HepG2 (cell line): ENCODE measurements around the gene PRKG1. TPM values are rescaled to one million over a fixed set of nuclear protein-coding genes. Genes with fewer than 3 reads are reported as not detected.

ENCODE experiments used
- ATAC-seq: fragments of 200-7000 bp; cut with Tn5 transposase; 3 replicates; pipeline ENCODE4 v1.9.1; 2020; ENCODE audit warnings: mild to moderate bottlenecking, moderate library complexity
- BruUV-seq: library from RNA; stranded (reverse); fragments of 400-500 nt; replicated peaks from 2 replicates; lab custom pipeline; 2021; lab: Mats Ljungman, UMichigan
- CTCF ChIA-PET: fragments of 300-600 bp; formaldehyde crosslinking; extraction: SDS; loops from one replicate; lab custom pipeline; 2021; ENCODE audit warnings: low total read pairs, inconsistent platforms, low intra/inter-chr PET ratio; lab: Yijun Ruan, JAX
- POLR2A ChIA-PET: fragments of 350-600 bp; sonication (Branson Sonifier 250); formaldehyde crosslinking; loops from one replicate; lab custom pipeline; 2020; ENCODE audit warnings: antibody characterized with exemption, inconsistent platforms; lab: Yijun Ruan, JAX
- DNase-seq: peaks from one replicate; pipeline ENCODE4 v3.0.0-alpha.2; 2015; ENCODE audit warnings: low spot score
- FAIRE-seq: peaks from 3 replicates; lab custom pipeline; 2011; peaks lifted over from hg19 to GRCh38; lab: Jason Lieb, UNC
- H2AFZ ChIP-seq: one replicate; pipeline ENCODE4 v1.6.1; 2011; ENCODE audit warnings: low read length, inconsistent platforms
- H3K27ac ChIP-seq: fragments of 300-600 bp; 3 replicates; pipeline ENCODE4 v1.8.0; 2011; ENCODE audit warnings: mixed run types, mild to moderate bottlenecking, mixed read lengths, low read length, inconsistent platforms; ENCODE audit not compliant: insufficient read depth; ENCODE audit errors: extremely low read length
- H3K27me3 ChIP-seq, 2 experiments: fragments of 200-600 bp in 1 of 2; 2 replicates in 1 of 2; 3 replicates in 1 of 2; pipeline versions ENCODE4 v1.6.0 to v1.8.0; 2011; ENCODE audit warnings: low read length in 2 of 2, mild to moderate bottlenecking in 2 of 2, moderate library complexity in 2 of 2, inconsistent platforms in 1 of 2; ENCODE audit not compliant: insufficient read depth in 2 of 2, control insufficient read depth in 1 of 2
- H3K36me3 ChIP-seq, 2 experiments: fragments of 200-600 bp in 1 of 2; replicated peaks in 1 of 2; 2 replicates in 1 of 2; 3 replicates in 1 of 2; pipeline versions ENCODE4 v1.5.1 to v1.8.0; 2011; ENCODE audit warnings: low read length in 2 of 2, inconsistent platforms in 1 of 2; ENCODE audit not compliant: insufficient read depth in 2 of 2, control insufficient read depth in 1 of 2
- H3K4me1 ChIP-seq: 2 replicates; pipeline ENCODE4 v1.5.1; 2012; ENCODE audit warnings: low read length, inconsistent platforms; ENCODE audit not compliant: insufficient read depth
- H3K4me2 ChIP-seq: 2 replicates; pipeline ENCODE4 v1.6.0; 2011; ENCODE audit warnings: low read depth, low read length, inconsistent platforms
- H3K4me3 ChIP-seq, 3 experiments: fragments of 200-600 bp in 1 of 3; sonication (generic), shearing (Covaris generic) in 1 of 3; replicated peaks in 1 of 3; 2 replicates each; pipeline ENCODE4 v1.5.1; 2011 to 2016; ENCODE audit warnings: low read length in 3 of 3, inconsistent platforms in 2 of 3, low read depth in 2 of 3, mild to moderate bottlenecking in 2 of 3, control low read depth in 1 of 3, mixed read lengths in 1 of 3; ENCODE audit not compliant: insufficient read depth in 1 of 3
- H3K79me2 ChIP-seq: one replicate; pipeline ENCODE4 v1.6.1; 2011; ENCODE audit warnings: low read length, inconsistent platforms; ENCODE audit not compliant: insufficient read depth
- H3K9ac ChIP-seq: 2 replicates; pipeline ENCODE4 v1.6.0; 2011; ENCODE audit warnings: mild to moderate bottlenecking, low read depth, low read length, inconsistent platforms; ENCODE audit not compliant: insufficient read depth
- H3K9me3 ChIP-seq: 2 replicates; pipeline ENCODE4 v1.5.1; 2012; ENCODE audit warnings: mild to moderate bottlenecking, low read length
- H4K20me1 ChIP-seq: 2 replicates; pipeline ENCODE4 v1.6.0; 2011; ENCODE audit warnings: inconsistent platforms, mild to moderate bottlenecking, low read length, moderate library complexity; ENCODE audit not compliant: insufficient read depth
- SKI ChIP-seq: fragments of 450-650 bp; IDR thresholded peaks from one replicate; pipeline ENCODE4 v1.6.1; 2018; ENCODE audit warnings: mild to moderate bottlenecking; ENCODE audit not compliant: partially characterized antibody
- SMAD3 ChIP-seq: sonication (generic); formaldehyde crosslinking; IDR thresholded peaks from 2 replicates; pipeline ENCODE4 v1.4.0; 2020; ENCODE audit warnings: missing genetic modification reagents
- SP1 ChIP-seq, 2 experiments: fragments of 450-650 bp in 1 of 2; sonication (generic) in 1 of 2; formaldehyde crosslinking in 1 of 2; IDR thresholded peaks; 2 replicates each; pipeline versions ENCODE4 v1.4.0 to v1.6.1; 2016 to 2020; ENCODE audit warnings: missing genetic modification reagents in 1 of 2
- TCF7L2 ChIP-seq: IDR thresholded peaks from 2 replicates; pipeline ENCODE4 v1.6.1; 2011; ENCODE audit warnings: mild to moderate bottlenecking, low read depth, low read length, moderate library complexity
- TMF1 ChIP-seq: sonication (generic); formaldehyde crosslinking; IDR thresholded peaks from 2 replicates; pipeline ENCODE4 v1.8.1; 2022; ENCODE audit warnings: low read depth, missing genetic modification reagents
- ZNF17 ChIP-seq: sonication (generic); formaldehyde crosslinking; IDR thresholded peaks from 2 replicates; pipeline ENCODE4 v1.5.0; 2020; ENCODE audit warnings: mild to moderate bottlenecking, missing genetic modification reagents
- ZNF282 ChIP-seq: fragments of 450-650 bp; IDR thresholded peaks from 2 replicates; pipeline ENCODE4 v1.6.1; 2018; ENCODE audit not compliant: partially characterized antibody
- ZNF431 ChIP-seq: sonication (generic); formaldehyde crosslinking; IDR thresholded peaks from 2 replicates; pipeline ENCODE4 v1.9.0; 2022; ENCODE audit warnings: missing genetic modification reagents, low read depth, mild to moderate bottlenecking, borderline replicate concordance
- WGBS: methylation state at CpG from one replicate; pipeline ENCODE4 v1.1.6; 2017; ENCODE audit warnings: low lambda C conversion rate; 5-methylcytosine and 5-hydroxymethylcytosine counted together
- in situ Hi-C: cut with HindIII; loops from 2 replicates; pipeline ENCODE4 v1.10.0; 2017; ENCODE audit warnings: low pct_unique_long_range_greater_than_20kb; ENCODE audit not compliant: extremely low pct_ligation_motif_present
- intact Hi-C: fragments of 100-400 bp; cut with micrococcal nuclease; formaldehyde crosslinking; loops from one replicate; pipeline ENCODE4 v1.10.0; 2022; ENCODE audit not compliant: unreplicated experiment
- polyA plus RNA-seq, 8 experiments: library from polyadenylated mRNA; depleted of rRNA in 3 of 8; stranded (reverse) in 7 of 8; unstranded in 1 of 8; fragments of >200 nt; fragmentation: Illumina TruSeq in 4 of 8; extraction: Trizol in 4 of 8; gene quantifications; 2 replicates each; pipeline versions ENCODE4 v1.2.1 to v1.2.3, GENCODE V29; 2011 to 2016; ENCODE audit warnings: low read depth in 4 of 8, missing spikeins in 1 of 8, mixed read lengths in 1 of 8; ENCODE audit not compliant: insufficient read depth in 1 of 8
- total RNA-seq, 5 experiments: library from RNA; depleted of rRNA; stranded (reverse); fragments of >200 nt; fragmentation: Illumina TruSeq; extraction: Trizol; gene quantifications; 2 replicates each; pipeline ENCODE4 v1.2.3, GENCODE V29; 2016; ENCODE audit warnings: low read depth in 1 of 5
- TF ChIP-seq, protein P1 (sequence below): sonication (generic); formaldehyde crosslinking; IDR thresholded peaks from 2 replicates; pipeline ENCODE4 v1.8.0; 2022; ENCODE audit warnings: missing genetic modification reagents, mild to moderate bottlenecking, borderline replicate concordance
- TF ChIP-seq, protein P2 (sequence below): sonication (generic); formaldehyde crosslinking; conservative IDR thresholded peaks from 2 replicates; pipeline ENCODE4 v1.8.0; 2022; ENCODE audit warnings: low read depth, missing genetic modification reagents
- TF ChIP-seq, protein P3 (sequence below): sonication (generic); formaldehyde crosslinking; IDR thresholded peaks from 2 replicates; pipeline ENCODE4 v1.4.0; 2020; ENCODE audit warnings: missing genetic modification reagents, mild to moderate bottlenecking, borderline replicate concordance
- TF ChIP-seq, protein P4 (sequence below): sonication (generic); formaldehyde crosslinking; conservative IDR thresholded peaks from 2 replicates; pipeline ENCODE4 v1.8.1; 2023; ENCODE audit warnings: missing genetic modification reagents
- TF ChIP-seq, protein P5 (sequence below): sonication (generic); formaldehyde crosslinking; IDR thresholded peaks from 2 replicates; pipeline ENCODE4 v1.4.0; 2020; ENCODE audit warnings: missing genetic modification reagents, borderline replicate concordance

Gene PRKG1
- total and polyA plus RNA-seq, 2 of the 13 experiments (the other 11 are each of a cell fraction or from before 2014, with no cell fraction given), result 0.01 TPM; not detected in 1

DNA sequence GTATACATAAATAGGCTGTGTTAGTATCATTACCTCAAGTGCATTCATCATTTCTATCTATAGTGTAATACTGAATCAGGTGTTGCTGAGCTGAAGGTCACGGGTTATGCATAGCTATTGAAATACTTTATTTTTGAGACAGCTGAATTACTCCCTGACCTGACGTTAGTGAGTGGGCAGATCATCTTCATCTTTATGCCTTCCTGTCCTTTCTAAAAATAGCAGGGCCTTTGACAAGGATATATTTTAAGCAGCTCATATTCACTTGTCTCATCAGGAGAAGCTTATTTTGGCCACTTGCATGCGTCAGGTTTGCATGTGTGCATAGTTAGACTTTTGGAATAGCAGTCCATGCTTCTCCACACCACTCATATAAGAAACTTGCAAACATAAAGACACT lies 1176.2 kb downstream of the PRKG1 start:
- Histone ChIP-seq H4K20me1 (no peaks in the 10 kb centered on the region), H3K27ac (no peak overlapping the region), H3K9ac (no peak overlapping the region), H2AFZ (no peak overlapping the region), H3K4me1 (no peaks in the 10 kb centered on the region), H3K36me3 (no peaks in the 10 kb centered on the region), H3K9me3 (no peaks in the 10 kb centered on the region), H3K79me2 (no peaks in the 10 kb centered on the region), H3K27me3 (no peaks in the 10 kb centered on the region), H3K4me2 (no peak overlapping the region), H3K4me3 (no peak overlapping the region)
- in situ Hi-C loops, result no loop called here
- DNase-seq (no peak), ATAC-seq (no peak), FAIRE-seq (no peak)
- intact Hi-C loops, result no loop called here
- ChIA-PET POLR2A (no interaction called here), CTCF (no interaction called here)
- no TSS peak for BruUV-seq
- WGBS, result 58% methylated on average over 3 of the region's 3 CpGs
- TF ChIP-seq ZNF431 (CRISPR knock-in tag) (no peak), SMAD3 (no peak), ZNF282 (no peak), TMF1 (no peak), SP1 (IDR thresholded peaks at IDR 0.05) (no peak), SP1 (CRISPR knock-in tag; IDR thresholded peaks at IDR 0.05) (no peak), SKI (no peak), TCF7L2 (no peak), ZNF17 (CRISPR knock-in tag) (no peak)
- TF ChIP-seq, protein P1, sequence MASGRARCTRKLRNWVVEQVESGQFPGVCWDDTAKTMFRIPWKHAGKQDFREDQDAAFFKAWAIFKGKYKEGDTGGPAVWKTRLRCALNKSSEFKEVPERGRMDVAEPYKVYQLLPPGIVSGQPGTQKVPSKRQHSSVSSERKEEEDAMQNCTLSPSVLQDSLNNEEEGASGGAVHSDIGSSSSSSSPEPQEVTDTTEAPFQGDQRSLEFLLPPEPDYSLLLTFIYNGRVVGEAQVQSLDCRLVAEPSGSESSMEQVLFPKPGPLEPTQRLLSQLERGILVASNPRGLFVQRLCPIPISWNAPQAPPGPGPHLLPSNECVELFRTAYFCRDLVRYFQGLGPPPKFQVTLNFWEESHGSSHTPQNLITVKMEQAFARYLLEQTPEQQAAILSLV (CRISPR knock-in tag), result no peak
- TF ChIP-seq, protein P2, sequence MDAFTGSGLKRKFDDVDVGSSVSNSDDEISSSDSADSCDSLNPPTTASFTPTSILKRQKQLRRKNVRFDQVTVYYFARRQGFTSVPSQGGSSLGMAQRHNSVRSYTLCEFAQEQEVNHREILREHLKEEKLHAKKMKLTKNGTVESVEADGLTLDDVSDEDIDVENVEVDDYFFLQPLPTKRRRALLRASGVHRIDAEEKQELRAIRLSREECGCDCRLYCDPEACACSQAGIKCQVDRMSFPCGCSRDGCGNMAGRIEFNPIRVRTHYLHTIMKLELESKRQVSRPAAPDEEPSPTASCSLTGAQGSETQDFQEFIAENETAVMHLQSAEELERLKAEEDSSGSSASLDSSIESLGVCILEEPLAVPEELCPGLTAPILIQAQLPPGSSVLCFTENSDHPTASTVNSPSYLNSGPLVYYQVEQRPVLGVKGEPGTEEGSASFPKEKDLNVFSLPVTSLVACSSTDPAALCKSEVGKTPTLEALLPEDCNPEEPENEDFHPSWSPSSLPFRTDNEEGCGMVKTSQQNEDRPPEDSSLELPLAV (CRISPR knock-in tag), result no peak
- TF ChIP-seq, protein P3, sequence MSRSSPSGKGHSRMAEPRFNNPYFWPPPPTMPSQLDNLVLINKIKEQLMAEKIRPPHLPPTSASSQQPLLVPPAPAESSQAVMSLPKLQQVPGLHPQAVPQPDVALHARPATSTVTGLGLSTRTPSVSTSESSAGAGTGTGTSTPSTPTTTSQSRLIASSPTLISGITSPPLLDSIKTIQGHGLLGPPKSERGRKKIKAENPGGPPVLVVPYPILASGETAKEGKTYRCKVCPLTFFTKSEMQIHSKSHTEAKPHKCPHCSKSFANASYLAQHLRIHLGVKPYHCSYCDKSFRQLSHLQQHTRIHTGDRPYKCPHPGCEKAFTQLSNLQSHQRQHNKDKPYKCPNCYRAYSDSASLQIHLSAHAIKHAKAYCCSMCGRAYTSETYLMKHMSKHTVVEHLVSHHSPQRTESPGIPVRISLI (CRISPR knock-in tag), result no peak
- TF ChIP-seq, protein P4, sequence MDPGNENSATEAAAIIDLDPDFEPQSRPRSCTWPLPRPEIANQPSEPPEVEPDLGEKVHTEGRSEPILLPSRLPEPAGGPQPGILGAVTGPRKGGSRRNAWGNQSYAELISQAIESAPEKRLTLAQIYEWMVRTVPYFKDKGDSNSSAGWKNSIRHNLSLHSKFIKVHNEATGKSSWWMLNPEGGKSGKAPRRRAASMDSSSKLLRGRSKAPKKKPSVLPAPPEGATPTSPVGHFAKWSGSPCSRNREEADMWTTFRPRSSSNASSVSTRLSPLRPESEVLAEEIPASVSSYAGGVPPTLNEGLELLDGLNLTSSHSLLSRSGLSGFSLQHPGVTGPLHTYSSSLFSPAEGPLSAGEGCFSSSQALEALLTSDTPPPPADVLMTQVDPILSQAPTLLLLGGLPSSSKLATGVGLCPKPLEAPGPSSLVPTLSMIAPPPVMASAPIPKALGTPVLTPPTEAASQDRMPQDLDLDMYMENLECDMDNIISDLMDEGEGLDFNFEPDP (CRISPR knock-in tag), result no peak
- TF ChIP-seq, protein P5, sequence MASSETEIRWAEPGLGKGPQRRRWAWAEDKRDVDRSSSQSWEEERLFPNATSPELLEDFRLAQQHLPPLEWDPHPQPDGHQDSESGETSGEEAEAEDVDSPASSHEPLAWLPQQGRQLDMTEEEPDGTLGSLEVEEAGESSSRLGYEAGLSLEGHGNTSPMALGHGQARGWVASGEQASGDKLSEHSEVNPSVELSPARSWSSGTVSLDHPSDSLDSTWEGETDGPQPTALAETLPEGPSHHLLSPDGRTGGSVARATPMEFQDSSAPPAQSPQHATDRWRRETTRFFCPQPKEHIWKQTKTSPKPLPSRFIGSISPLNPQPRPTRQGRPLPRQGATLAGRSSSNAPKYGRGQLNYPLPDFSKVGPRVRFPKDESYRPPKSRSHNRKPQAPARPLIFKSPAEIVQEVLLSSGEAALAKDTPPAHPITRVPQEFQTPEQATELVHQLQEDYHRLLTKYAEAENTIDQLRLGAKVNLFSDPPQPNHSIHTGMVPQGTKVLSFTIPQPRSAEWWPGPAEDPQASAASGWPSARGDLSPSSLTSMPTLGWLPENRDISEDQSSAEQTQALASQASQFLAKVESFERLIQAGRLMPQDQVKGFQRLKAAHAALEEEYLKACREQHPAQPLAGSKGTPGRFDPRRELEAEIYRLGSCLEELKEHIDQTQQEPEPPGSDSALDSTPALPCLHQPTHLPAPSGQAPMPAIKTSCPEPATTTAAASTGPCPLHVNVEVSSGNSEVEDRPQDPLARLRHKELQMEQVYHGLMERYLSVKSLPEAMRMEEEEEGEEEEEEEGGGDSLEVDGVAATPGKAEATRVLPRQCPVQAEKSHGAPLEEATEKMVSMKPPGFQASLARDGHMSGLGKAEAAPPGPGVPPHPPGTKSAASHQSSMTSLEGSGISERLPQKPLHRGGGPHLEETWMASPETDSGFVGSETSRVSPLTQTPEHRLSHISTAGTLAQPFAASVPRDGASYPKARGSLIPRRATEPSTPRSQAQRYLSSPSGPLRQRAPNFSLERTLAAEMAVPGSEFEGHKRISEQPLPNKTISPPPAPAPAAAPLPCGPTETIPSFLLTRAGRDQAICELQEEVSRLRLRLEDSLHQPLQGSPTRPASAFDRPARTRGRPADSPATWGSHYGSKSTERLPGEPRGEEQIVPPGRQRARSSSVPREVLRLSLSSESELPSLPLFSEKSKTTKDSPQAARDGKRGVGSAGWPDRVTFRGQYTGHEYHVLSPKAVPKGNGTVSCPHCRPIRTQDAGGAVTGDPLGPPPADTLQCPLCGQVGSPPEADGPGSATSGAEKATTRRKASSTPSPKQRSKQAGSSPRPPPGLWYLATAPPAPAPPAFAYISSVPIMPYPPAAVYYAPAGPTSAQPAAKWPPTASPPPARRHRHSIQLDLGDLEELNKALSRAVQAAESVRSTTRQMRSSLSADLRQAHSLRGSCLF (CRISPR knock-in tag), result no peak
